HepG2 (cell line): ENCODE data around the gene PPA1. TPM values are rescaled to one million over a fixed set of nuclear protein-coding genes. Genes with fewer than 3 reads are reported as not detected.

ENCODE experiments used
- ATAC-seq: fragments of 200-7000 bp; cut with Tn5 transposase; 3 replicates; pipeline ENCODE4 v1.9.1; 2020; ENCODE audit warnings: mild to moderate bottlenecking, moderate library complexity
- BruUV-seq: library from RNA; stranded (reverse); fragments of 400-500 nt; replicated peaks from 2 replicates; lab custom pipeline; 2021; lab: Mats Ljungman, UMichigan
- CTCF ChIA-PET: fragments of 300-600 bp; formaldehyde crosslinking; extraction: SDS; loops from one replicate; lab custom pipeline; 2021; ENCODE audit warnings: low total read pairs, inconsistent platforms, low intra/inter-chr PET ratio; lab: Yijun Ruan, JAX
- POLR2A ChIA-PET: fragments of 350-600 bp; sonication (Branson Sonifier 250); formaldehyde crosslinking; loops from one replicate; lab custom pipeline; 2020; ENCODE audit warnings: antibody characterized with exemption, inconsistent platforms; lab: Yijun Ruan, JAX
- DNase-seq: peaks from one replicate; pipeline ENCODE4 v3.0.0-alpha.2; 2015; ENCODE audit warnings: low spot score
- FAIRE-seq: peaks from 3 replicates; lab custom pipeline; 2011; peaks lifted over from hg19 to GRCh38; lab: Jason Lieb, UNC
- H2AFZ ChIP-seq: one replicate; pipeline ENCODE4 v1.6.1; 2011; ENCODE audit warnings: low read length, inconsistent platforms
- H3K27ac ChIP-seq: fragments of 300-600 bp; 3 replicates; pipeline ENCODE4 v1.8.0; 2011; ENCODE audit warnings: mixed run types, mild to moderate bottlenecking, mixed read lengths, low read length, inconsistent platforms; ENCODE audit not compliant: insufficient read depth; ENCODE audit errors: extremely low read length
- H3K27me3 ChIP-seq, 2 experiments: fragments of 200-600 bp in 1 of 2; 2 replicates in 1 of 2; 3 replicates in 1 of 2; pipeline versions ENCODE4 v1.6.0 to v1.8.0; 2011; ENCODE audit warnings: low read length in 2 of 2, mild to moderate bottlenecking in 2 of 2, moderate library complexity in 2 of 2, inconsistent platforms in 1 of 2; ENCODE audit not compliant: insufficient read depth in 2 of 2, control insufficient read depth in 1 of 2
- H3K36me3 ChIP-seq, 2 experiments: fragments of 200-600 bp in 1 of 2; replicated peaks in 1 of 2; 2 replicates in 1 of 2; 3 replicates in 1 of 2; pipeline versions ENCODE4 v1.5.1 to v1.8.0; 2011; ENCODE audit warnings: low read length in 2 of 2, inconsistent platforms in 1 of 2; ENCODE audit not compliant: insufficient read depth in 2 of 2, control insufficient read depth in 1 of 2
- H3K4me1 ChIP-seq: 2 replicates; pipeline ENCODE4 v1.5.1; 2012; ENCODE audit warnings: low read length, inconsistent platforms; ENCODE audit not compliant: insufficient read depth
- H3K4me2 ChIP-seq: 2 replicates; pipeline ENCODE4 v1.6.0; 2011; ENCODE audit warnings: low read depth, low read length, inconsistent platforms
- H3K4me3 ChIP-seq, 3 experiments: fragments of 200-600 bp in 1 of 3; sonication (generic), shearing (Covaris generic) in 1 of 3; replicated peaks in 1 of 3; 2 replicates each; pipeline ENCODE4 v1.5.1; 2011 to 2016; ENCODE audit warnings: low read length in 3 of 3, inconsistent platforms in 2 of 3, low read depth in 2 of 3, mild to moderate bottlenecking in 2 of 3, control low read depth in 1 of 3, mixed read lengths in 1 of 3; ENCODE audit not compliant: insufficient read depth in 1 of 3
- H3K79me2 ChIP-seq: one replicate; pipeline ENCODE4 v1.6.1; 2011; ENCODE audit warnings: low read length, inconsistent platforms; ENCODE audit not compliant: insufficient read depth
- H3K9ac ChIP-seq: 2 replicates; pipeline ENCODE4 v1.6.0; 2011; ENCODE audit warnings: mild to moderate bottlenecking, low read depth, low read length, inconsistent platforms; ENCODE audit not compliant: insufficient read depth
- H3K9me3 ChIP-seq: 2 replicates; pipeline ENCODE4 v1.5.1; 2012; ENCODE audit warnings: mild to moderate bottlenecking, low read length
- H4K20me1 ChIP-seq: 2 replicates; pipeline ENCODE4 v1.6.0; 2011; ENCODE audit warnings: inconsistent platforms, mild to moderate bottlenecking, low read length, moderate library complexity; ENCODE audit not compliant: insufficient read depth
- AHDC1 ChIP-seq: sonication (generic); formaldehyde crosslinking; IDR thresholded peaks from 2 replicates; pipeline ENCODE4 v1.5.1; 2020; ENCODE audit warnings: mild to moderate bottlenecking, missing genetic modification reagents, borderline replicate concordance
- CBX5 ChIP-seq: sonication (generic); formaldehyde crosslinking; IDR thresholded peaks from 2 replicates; pipeline ENCODE4 v1.4.0; 2020; ENCODE audit warnings: missing genetic modification reagents, borderline replicate concordance
- CREB1 ChIP-seq, 2 experiments: fragments of 450-650 bp in 1 of 2; IDR thresholded peaks; 2 replicates each; pipeline ENCODE4 v1.6.1; 2016 to 2017; ENCODE audit warnings: control low read depth in 1 of 2, mild to moderate bottlenecking in 1 of 2, missing compliant biosample characterization in 1 of 2, missing genetic modification characterization in 1 of 2
- KAT2B ChIP-seq: fragments of 150-350 bp; IDR thresholded peaks from 2 replicates; pipeline ENCODE4 v1.6.1; 2014; ENCODE audit warnings: low read depth, low read length, borderline replicate concordance
- ONECUT2 ChIP-seq: sonication (generic); formaldehyde crosslinking; IDR thresholded peaks from 2 replicates; pipeline ENCODE4 v1.4.0; 2020; ENCODE audit warnings: missing genetic modification reagents
- SOX13 ChIP-seq, 3 experiments: fragments of 450-650 bp in 1 of 3; sonication (generic) in 1 of 3; formaldehyde crosslinking in 1 of 3; IDR thresholded peaks in 2 of 3; conservative IDR thresholded peaks in 1 of 3; 2 replicates each; pipeline versions ENCODE4 v1.5.0 to v1.6.1; 2016 to 2020; ENCODE audit warnings: antibody characterized with exemption in 1 of 3, mild to moderate bottlenecking in 1 of 3, missing compliant biosample characterization in 1 of 3, missing genetic modification reagents in 1 of 3, moderate library complexity in 1 of 3
- ZNF101 ChIP-seq: sonication (generic); formaldehyde crosslinking; IDR thresholded peaks from 2 replicates; pipeline ENCODE4 v1.4.0; 2020; ENCODE audit warnings: mild to moderate bottlenecking, low read depth, missing genetic modification reagents, borderline replicate concordance
- ZNF362 ChIP-seq: sonication (generic); formaldehyde crosslinking; IDR thresholded peaks from 2 replicates; pipeline ENCODE4 v1.4.0; 2020; ENCODE audit warnings: missing genetic modification reagents, mild to moderate bottlenecking, borderline replicate concordance
- ZNF746 ChIP-seq: sonication (generic); formaldehyde crosslinking; IDR thresholded peaks from 2 replicates; pipeline ENCODE4 v1.8.0; 2022; ENCODE audit warnings: mild to moderate bottlenecking, missing genetic modification reagents
- WGBS: methylation state at CpG from one replicate; pipeline ENCODE4 v1.1.6; 2017; ENCODE audit warnings: low lambda C conversion rate; 5-methylcytosine and 5-hydroxymethylcytosine counted together
- in situ Hi-C: cut with HindIII; loops from 2 replicates; pipeline ENCODE4 v1.10.0; 2017; ENCODE audit warnings: low pct_unique_long_range_greater_than_20kb; ENCODE audit not compliant: extremely low pct_ligation_motif_present
- intact Hi-C: fragments of 100-400 bp; cut with micrococcal nuclease; formaldehyde crosslinking; loops from one replicate; pipeline ENCODE4 v1.10.0; 2022; ENCODE audit not compliant: unreplicated experiment
- polyA plus RNA-seq, 8 experiments: library from polyadenylated mRNA; depleted of rRNA in 3 of 8; stranded (reverse) in 7 of 8; unstranded in 1 of 8; fragments of >200 nt; fragmentation: Illumina TruSeq in 4 of 8; extraction: Trizol in 4 of 8; gene quantifications; 2 replicates each; pipeline versions ENCODE4 v1.2.1 to v1.2.3, GENCODE V29; 2011 to 2016; ENCODE audit warnings: low read depth in 4 of 8, missing spikeins in 1 of 8, mixed read lengths in 1 of 8; ENCODE audit not compliant: insufficient read depth in 1 of 8
- total RNA-seq, 5 experiments: library from RNA; depleted of rRNA; stranded (reverse); fragments of >200 nt; fragmentation: Illumina TruSeq; extraction: Trizol; gene quantifications; 2 replicates each; pipeline ENCODE4 v1.2.3, GENCODE V29; 2016; ENCODE audit warnings: low read depth in 1 of 5
- TF ChIP-seq, protein P1 (sequence below): sonication (generic); formaldehyde crosslinking; IDR thresholded peaks from 2 replicates; pipeline ENCODE4 v1.4.0; 2020; ENCODE audit warnings: mild to moderate bottlenecking, missing genetic modification reagents

PPA1 gene
- total and polyA plus RNA-seq, 2 of the 13 experiments (the other 11 are each of a cell fraction or from before 2014, with no cell fraction given): 136 to 250 TPM

DNA sequence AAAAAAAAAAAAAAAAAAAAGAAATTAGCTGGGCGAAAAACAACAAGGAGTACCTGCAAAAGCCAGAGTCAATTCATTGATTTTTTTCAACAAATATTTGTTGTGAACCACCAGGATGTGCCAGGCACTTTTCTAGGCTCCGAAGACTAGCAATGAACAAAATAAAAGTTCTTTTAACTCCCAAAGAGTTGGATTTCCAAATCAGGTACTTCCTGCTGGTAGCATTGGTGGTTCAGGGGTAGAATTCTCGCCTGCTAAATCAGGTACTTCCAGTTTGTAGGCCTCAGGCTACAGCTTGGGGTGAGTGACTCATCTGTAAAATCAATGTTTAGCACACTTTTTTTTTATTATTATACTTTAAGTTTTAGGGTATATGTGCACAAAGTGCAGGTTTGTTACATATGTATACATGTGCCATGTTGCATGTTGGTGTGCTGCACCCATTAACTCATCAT lies 10.9 kb downstream of the PPA1 start:
- in situ Hi-C loops: loop anchor here (5.0 kb wide), 1 partner anchor 140 kb away; no protein-coding TSS in a partner anchor
- Histone ChIP-seq H3K36me3 (peaks cover 6 to 43% of the 10 kb centered on the region in 2 experiments), H4K20me1 (peaks cover 13% of the 10 kb centered on the region), H2AFZ (no peak overlapping the region), H3K4me1 (peaks cover 39% of the 10 kb centered on the region), H3K4me2 (peak overlapping the region; percentile 7; the same call in 1 of the 2 replicates), H3K9ac (no peak overlapping the region), H3K79me2 (peaks cover 54% of the 10 kb centered on the region), H3K9me3 (no peaks in the 10 kb centered on the region), H3K27ac (peak overlapping the region; percentile 38), H3K27me3 (no peaks in the 10 kb centered on the region; a peak in 1 of 5 replicates), H3K4me3 (no peak overlapping the region)
- WGBS: 55% methylated on average over 3 of the region's 3 CpGs
- peak; percentile 58; the same call in 2 of the 3 replicates for ATAC-seq
- CTCF ChIA-PET: interaction anchor here (1.2 to 1.7 kb wide), 2 partner anchors 109 to 142 kb away, joined by 3 to 35 read pairs; no protein-coding TSS in a partner anchor
- BruUV-seq: no TSS peak
- intact Hi-C loops: no loop called here
- FAIRE-seq: no peak
- POLR2A ChIA-PET: interaction anchor here (0.7 to 2.5 kb wide), 7 partner anchors 10 to 183 kb away, joined by 3 to 19 read pairs (median 3); partner anchors contain the start of genes EIF4EBP2 and PPA1
- no peak for DNase-seq
- TF ChIP-seq CREB1 (IDR thresholded peaks at IDR 0.05) (no peak), CREB1 (CRISPR knock-in tag; IDR thresholded peaks at IDR 0.05) (peak; percentile 36; the same call in 1 of the 2 replicates), SOX13 (IDR thresholded peaks at IDR 0.05) (no peak), SOX13 (CRISPR knock-in tag; conservative IDR thresholded peaks at IDR 0.05 in 1 of 2, IDR thresholded peaks at IDR 0.05 in 1 of 2) (0 out of 4 replicates have a peak, but pooled peaks of 1 of the 2 experiments have one; percentile 3), KAT2B (peak; percentile 74), CBX5 (CRISPR knock-in tag) (no peak), ONECUT2 (peak; percentile 77), AHDC1 (CRISPR knock-in tag) (peak; percentile 42; the same call in 1 of the 2 replicates), ZNF362 (CRISPR knock-in tag) (peak; percentile 55; the same call in 1 of the 2 replicates), ZNF101 (CRISPR knock-in tag) (no peak), ZNF746 (CRISPR knock-in tag) (no peak)
- TF ChIP-seq, protein P1, sequence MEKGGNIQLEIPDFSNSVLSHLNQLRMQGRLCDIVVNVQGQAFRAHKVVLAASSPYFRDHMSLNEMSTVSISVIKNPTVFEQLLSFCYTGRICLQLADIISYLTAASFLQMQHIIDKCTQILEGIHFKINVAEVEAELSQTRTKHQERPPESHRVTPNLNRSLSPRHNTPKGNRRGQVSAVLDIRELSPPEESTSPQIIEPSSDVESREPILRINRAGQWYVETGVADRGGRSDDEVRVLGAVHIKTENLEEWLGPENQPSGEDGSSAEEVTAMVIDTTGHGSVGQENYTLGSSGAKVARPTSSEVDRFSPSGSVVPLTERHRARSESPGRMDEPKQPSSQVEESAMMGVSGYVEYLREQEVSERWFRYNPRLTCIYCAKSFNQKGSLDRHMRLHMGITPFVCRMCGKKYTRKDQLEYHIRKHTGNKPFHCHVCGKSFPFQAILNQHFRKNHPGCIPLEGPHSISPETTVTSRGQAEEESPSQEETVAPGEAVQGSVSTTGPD (CRISPR knock-in tag): 0 out of 2 replicates have a peak, but pooled peaks have one; percentile 48
